ENCODE results near the gene KMT2B.
A peak's percentile ranks its signal among the peaks of the same experiment; 100 is the strongest.

Gene KMT2B

GRCh38 chr19:35757749-35758608, 40.2 kb downstream of the KMT2B start, which contains the start of gene PROSER3:
PROSER3 (plus strand) TSS chr19:35758176; CDS start chr19:35758216, 40 bp downstream.
- peak within 1 kb of the TSS; percentile 93 to 99 for H3K4me3 ChIP-seq (replicated peaks in 1 of 2; ENCODE audit: low read depth in 2 of 2, low read length in 2 of 2)
- no peak for TF ChIP-seq CTCF (IDR thresholded peaks at IDR 0.05; ENCODE audit: low read depth, low read length)
- peak; percentile 100 for DNase-seq (ENCODE audit: low read depth in 2 of 2)

GRCh38 chr19:35759697-35760096, 41.9 kb downstream of the KMT2B start:
- no peak for DNase-seq (ENCODE audit: low read depth in 2 of 2)
- no peak for TF ChIP-seq CTCF (IDR thresholded peaks at IDR 0.05; ENCODE audit: low read depth, low read length)
- H3K4me3 ChIP-seq (replicated peaks in 1 of 2; ENCODE audit: low read depth in 2 of 2, low read length in 2 of 2): no peak overlapping the region

GRCh38 chr19:35760711-35761349, 43.0 kb downstream of the KMT2B start:
- no peak for DNase-seq (ENCODE audit: low read depth in 2 of 2)

GRCh38 chr19:35764432-35765315, 46.9 kb downstream of the KMT2B start:
- TF ChIP-seq CTCF (IDR thresholded peaks at IDR 0.05; ENCODE audit: low read depth, low read length): no peak
- DNase-seq (ENCODE audit: low read depth in 2 of 2): no peak
- H3K4me3 ChIP-seq (replicated peaks in 1 of 2; ENCODE audit: low read depth in 2 of 2, low read length in 2 of 2): no peak overlapping the region

More at GRCh38 chr19:35760711-35761349, 43.0 kb downstream of the KMT2B start:
- TF ChIP-seq CTCF (IDR thresholded peaks at IDR 0.05; ENCODE audit: low read depth, low read length): no peak
- H3K4me3 ChIP-seq (replicated peaks in 1 of 2; ENCODE audit: low read depth in 2 of 2, low read length in 2 of 2): no peak overlapping the region

- DNase-seq (ENCODE audit: low read depth in 2 of 2): no peak
- H3K4me3 ChIP-seq (replicated peaks in 1 of 2; ENCODE audit: low read depth in 2 of 2, low read length in 2 of 2): no peak overlapping the region
- TF ChIP-seq CTCF (IDR thresholded peaks at IDR 0.05; ENCODE audit: low read depth, low read length): no peak
These were observed 48.8 kb downstream of the KMT2B start for GRCh38 chr19:35766571-35767104.
